Measurements from ENCODE around the gene CDK6. TPM values are rescaled to one million over a fixed set of nuclear protein-coding genes. Genes with fewer than 3 reads are reported as not detected.

CDK6 gene
- polyA plus RNA-seq, 1 donor (not counting 4 experiments of a cell fraction or from before 2014, with no cell fraction given): 53.5 TPM

DNA sequence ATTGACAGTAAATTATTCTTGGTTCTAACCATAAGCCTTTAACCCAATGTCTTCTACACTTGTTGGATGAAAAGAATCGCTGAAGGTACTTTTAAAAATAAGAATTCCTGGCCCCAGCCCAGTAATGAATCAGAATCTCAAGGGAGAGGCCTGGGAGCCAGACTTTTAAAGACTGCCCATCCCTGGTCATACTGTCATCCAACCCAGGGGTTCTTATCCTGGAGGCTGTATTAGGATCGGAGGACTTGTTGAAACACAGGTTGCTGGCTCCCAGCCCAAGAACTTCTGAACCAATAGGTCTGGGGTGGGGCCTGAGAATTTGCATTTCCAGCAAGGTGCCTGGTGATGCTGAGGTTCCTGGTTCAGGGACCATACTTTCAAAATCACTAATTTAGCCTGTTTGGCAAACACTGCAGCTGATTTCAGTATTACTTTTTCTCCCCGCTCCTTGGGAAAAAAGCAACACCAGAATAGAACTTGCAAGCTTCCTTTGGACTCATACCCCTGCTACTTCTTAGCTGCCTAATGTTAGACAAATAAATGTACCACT lies 166.7 kb downstream of the CDK6 start:
- no peak for DNase-seq (ENCODE audit: low read depth, low spot score)
- no peaks in the 10 kb centered on the region for H3K27me3 ChIP-seq (ENCODE audit: control insufficient read depth, extremely low read depth, insufficient read depth, low read length)

DNA sequence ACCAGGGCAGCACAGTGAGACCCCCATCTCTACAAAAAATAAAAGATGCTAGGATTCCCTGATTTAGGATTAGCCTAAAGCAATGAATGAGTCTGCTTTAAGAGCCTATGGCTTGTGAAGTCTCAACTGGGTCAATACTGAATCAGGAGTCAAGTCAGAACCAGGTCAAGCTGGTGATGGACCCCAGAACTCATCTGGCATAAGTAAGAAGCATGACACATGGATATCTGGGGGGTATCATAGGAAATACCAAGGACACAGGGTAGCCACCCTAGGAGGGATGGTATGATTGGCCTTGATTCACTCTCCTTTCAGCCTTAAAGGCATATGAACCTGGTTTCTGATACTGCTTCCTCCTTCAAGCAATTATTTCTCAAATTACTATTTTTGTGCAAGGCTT lies 167.8 kb downstream of the CDK6 start:
- dilution Hi-C loops (cut with MboI; ENCODE audit: extremely low pct_ligation_motif_present, low sequenced_read_pairs): no loop called here
- Histone ChIP-seq H3K36me3 (ENCODE audit: control insufficient read depth in 2 of 2, extremely low read depth in 1 of 2, insufficient read depth in 2 of 2, low read length in 2 of 2) (peaks cover 6 to 11% of the 10 kb centered on the region in 2 experiments), H4K20me1 (ENCODE audit: control insufficient read depth, extremely low read depth, insufficient read depth, low read length) (no peaks in the 10 kb centered on the region), H3K9ac (ENCODE audit: control insufficient read depth, extremely low read depth, insufficient read depth, low read length) (no peak overlapping the region), H3K27ac (ENCODE audit: control insufficient read depth, insufficient read depth, low read length) (no peak overlapping the region), H3K79me2 (ENCODE audit: control insufficient read depth, insufficient read depth, low read length) (peaks cover 41% of the 10 kb centered on the region), H3K9me1 (ENCODE audit: control insufficient read depth, extremely low read depth, insufficient read depth, low read length) (no peaks in the 10 kb centered on the region), H2AFZ (ENCODE audit: control insufficient read depth, low read length) (no peak overlapping the region), H3K4me2 (ENCODE audit: control insufficient read depth, extremely low read depth, insufficient read depth, low read depth, low read length) (no peak overlapping the region), H3K27me3 (ENCODE audit: control insufficient read depth, extremely low read depth, insufficient read depth, low read length) (no peaks in the 10 kb centered on the region), H3K9me3 (ENCODE audit: control insufficient read depth, low read depth, low read length) (no peaks in the 10 kb centered on the region), H3K4me3 (ENCODE audit: control insufficient read depth in 2 of 3, extremely low read depth in 1 of 3, insufficient read depth in 2 of 3, low read depth in 1 of 3, low read length in 3 of 3) (no peak overlapping the region), H3K4me1 (ENCODE audit: control insufficient read depth, extremely low read depth, insufficient read depth, low read length) (peaks cover 9% of the 10 kb centered on the region)
- FAIRE-seq (no peak), DNase-seq (ENCODE audit: low read depth, low spot score) (no peak)
- TF ChIP-seq, protein P1, sequence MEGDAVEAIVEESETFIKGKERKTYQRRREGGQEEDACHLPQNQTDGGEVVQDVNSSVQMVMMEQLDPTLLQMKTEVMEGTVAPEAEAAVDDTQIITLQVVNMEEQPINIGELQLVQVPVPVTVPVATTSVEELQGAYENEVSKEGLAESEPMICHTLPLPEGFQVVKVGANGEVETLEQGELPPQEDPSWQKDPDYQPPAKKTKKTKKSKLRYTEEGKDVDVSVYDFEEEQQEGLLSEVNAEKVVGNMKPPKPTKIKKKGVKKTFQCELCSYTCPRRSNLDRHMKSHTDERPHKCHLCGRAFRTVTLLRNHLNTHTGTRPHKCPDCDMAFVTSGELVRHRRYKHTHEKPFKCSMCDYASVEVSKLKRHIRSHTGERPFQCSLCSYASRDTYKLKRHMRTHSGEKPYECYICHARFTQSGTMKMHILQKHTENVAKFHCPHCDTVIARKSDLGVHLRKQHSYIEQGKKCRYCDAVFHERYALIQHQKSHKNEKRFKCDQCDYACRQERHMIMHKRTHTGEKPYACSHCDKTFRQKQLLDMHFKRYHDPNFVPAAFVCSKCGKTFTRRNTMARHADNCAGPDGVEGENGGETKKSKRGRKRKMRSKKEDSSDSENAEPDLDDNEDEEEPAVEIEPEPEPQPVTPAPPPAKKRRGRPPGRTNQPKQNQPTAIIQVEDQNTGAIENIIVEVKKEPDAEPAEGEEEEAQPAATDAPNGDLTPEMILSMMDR (optimal IDR thresholded peaks at IDR 0.05 in 1 of 3, IDR thresholded peaks at IDR 0.05 in 1 of 3, conservative IDR thresholded peaks at IDR 0.05 in 1 of 3; ENCODE audit: extremely low read depth in 1 of 3, insufficient read depth in 2 of 3, low read length in 3 of 3): no peak
- no peak for TF ChIP-seq EZH2 (IDR thresholded peaks at IDR 0.05; ENCODE audit: low read length)

More for the DNA sequence above, 166.7 kb downstream of the CDK6 start:
- no peaks in the 10 kb centered on the region for H3K9me1 ChIP-seq (ENCODE audit: control insufficient read depth, extremely low read depth, insufficient read depth, low read length)
- peaks cover 9% of the 10 kb centered on the region for H3K4me1 ChIP-seq (ENCODE audit: control insufficient read depth, extremely low read depth, insufficient read depth, low read length)
- no peak overlapping the region for H3K4me3 ChIP-seq (ENCODE audit: control insufficient read depth in 2 of 3, extremely low read depth in 1 of 3, insufficient read depth in 2 of 3, low read depth in 1 of 3, low read length in 3 of 3)
- H3K4me2 ChIP-seq (ENCODE audit: control insufficient read depth, extremely low read depth, insufficient read depth, low read depth, low read length): no peak overlapping the region
- no peak overlapping the region for H3K9ac ChIP-seq (ENCODE audit: control insufficient read depth, extremely low read depth, insufficient read depth, low read length)
- FAIRE-seq: peak; percentile 41
- no peaks in the 10 kb centered on the region for H4K20me1 ChIP-seq (ENCODE audit: control insufficient read depth, extremely low read depth, insufficient read depth, low read length)
- peaks cover 43% of the 10 kb centered on the region for H3K79me2 ChIP-seq (ENCODE audit: control insufficient read depth, insufficient read depth, low read length)
- peak overlapping the region; percentile 10 for H3K27ac ChIP-seq (ENCODE audit: control insufficient read depth, insufficient read depth, low read length)
- no peak overlapping the region for H2AFZ ChIP-seq (ENCODE audit: control insufficient read depth, low read length)
- dilution Hi-C loops (cut with MboI; ENCODE audit: extremely low pct_ligation_motif_present, low sequenced_read_pairs): no loop called here
- TF ChIP-seq, protein P1 (optimal IDR thresholded peaks at IDR 0.05 in 1 of 3, IDR thresholded peaks at IDR 0.05 in 1 of 3, conservative IDR thresholded peaks at IDR 0.05 in 1 of 3; ENCODE audit: extremely low read depth in 1 of 3, insufficient read depth in 2 of 3, low read length in 3 of 3): no peak
- TF ChIP-seq EZH2 (IDR thresholded peaks at IDR 0.05; ENCODE audit: low read length): no peak
- peaks cover 6 to 9% of the 10 kb centered on the region in 2 experiments for H3K36me3 ChIP-seq (ENCODE audit: control insufficient read depth in 2 of 2, extremely low read depth in 1 of 2, insufficient read depth in 2 of 2, low read length in 2 of 2)
- no peaks in the 10 kb centered on the region for H3K9me3 ChIP-seq (ENCODE audit: control insufficient read depth, low read depth, low read length)

Data from keratinocyte (primary cell).